Mucosa of gallbladder (tissue), 1 donor: ENCODE results near the gene JAM3. TPM values are rescaled to one million over a fixed set of nuclear protein-coding genes. Genes with fewer than 3 reads are reported as not detected.
A peak's percentile ranks its signal among the peaks of the same experiment; 100 is the strongest.

ENCODE experiments used
- DNase-seq: peaks from one replicate; pipeline ENCODE4 v3.0.0-alpha.2; 2020; ENCODE audit warnings: low spot score
- total RNA-seq: library from RNA; stranded (reverse); gene quantifications from one replicate; pipeline ENCODE4 v1.2.1, GENCODE V29; 2021
- donor health status: DM: no; HTN: no; CAD: no.

Gene JAM3
- total RNA-seq = 50.3 TPM

DNA sequence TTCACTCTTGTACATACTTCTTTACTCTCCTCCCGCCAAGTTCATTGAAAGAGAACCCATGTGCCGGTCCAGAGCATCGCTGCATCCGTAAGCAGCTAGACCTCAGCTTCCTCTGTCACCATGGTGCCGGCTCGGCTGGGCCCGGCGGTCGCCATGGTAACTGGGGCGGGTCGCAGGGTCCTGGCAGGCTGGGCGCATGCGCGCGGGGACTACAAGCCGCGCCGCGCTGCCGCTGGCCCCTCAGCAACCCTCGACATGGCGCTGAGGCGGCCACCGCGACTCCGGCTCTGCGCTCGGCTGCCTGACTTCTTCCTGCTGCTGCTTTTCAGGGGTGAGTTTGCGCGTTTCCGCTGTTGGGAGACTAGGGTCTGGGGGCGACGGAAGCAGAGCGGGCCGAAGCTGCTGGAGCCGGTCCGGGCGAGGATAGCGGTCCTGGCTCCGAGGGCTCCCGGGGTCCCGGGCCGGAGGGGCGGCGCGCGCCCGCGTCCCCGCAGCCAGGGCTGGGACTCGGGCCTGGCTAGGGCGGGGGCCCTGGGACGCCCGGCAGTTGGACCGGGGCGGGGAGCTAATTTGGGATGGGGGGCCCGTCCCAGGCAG is at the start of gene JAM3:
TSS of gene JAM3 (plus strand) at position 244 of the 597 bp plus-strand sequence. CDS start at position 256, 12 bp downstream.
- peak; percentile 92 for DNase-seq

DNA sequence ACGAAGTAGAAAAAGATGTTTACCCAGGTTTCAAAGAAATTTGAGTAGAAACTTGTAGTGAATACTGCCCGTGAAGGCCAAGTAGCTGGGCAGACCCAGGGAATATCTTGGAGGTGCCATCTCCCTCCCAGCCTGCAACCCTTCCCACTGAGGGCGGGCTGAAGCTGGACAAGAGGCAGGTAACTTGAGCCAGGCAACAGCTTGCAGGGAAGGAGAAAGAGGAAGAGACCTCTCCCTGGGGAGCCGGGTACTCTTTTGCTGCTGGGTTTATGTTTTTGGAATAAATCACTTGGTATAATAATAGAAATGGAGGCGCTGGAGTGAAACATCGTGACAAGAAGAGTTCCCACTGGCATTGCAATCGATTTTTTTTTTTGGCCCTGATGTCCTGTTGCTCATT is 49.4 kb upstream of the JAM3 start:
- no peak for DNase-seq

DNA sequence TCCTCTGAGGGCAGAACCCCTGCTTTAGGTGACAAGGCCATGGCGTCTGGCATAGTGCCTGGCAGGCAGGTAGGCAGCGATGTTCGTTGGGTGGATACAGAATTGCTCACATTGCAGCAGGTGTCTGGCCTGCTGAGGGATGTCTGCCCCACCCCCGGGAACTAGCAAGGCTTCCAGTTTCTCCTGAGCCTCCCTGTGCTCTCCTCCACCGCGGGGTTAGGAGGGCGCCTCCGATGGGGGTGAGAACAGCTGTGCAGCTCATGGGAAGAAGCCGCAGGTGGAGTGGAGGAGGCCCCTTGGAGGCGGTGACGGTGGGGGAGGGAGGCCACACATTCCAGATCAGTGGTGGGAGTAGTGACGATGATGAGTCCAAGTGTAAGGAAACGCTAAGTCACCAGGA is 48.3 kb upstream of the JAM3 start:
- DNase-seq = no peak

DNA sequence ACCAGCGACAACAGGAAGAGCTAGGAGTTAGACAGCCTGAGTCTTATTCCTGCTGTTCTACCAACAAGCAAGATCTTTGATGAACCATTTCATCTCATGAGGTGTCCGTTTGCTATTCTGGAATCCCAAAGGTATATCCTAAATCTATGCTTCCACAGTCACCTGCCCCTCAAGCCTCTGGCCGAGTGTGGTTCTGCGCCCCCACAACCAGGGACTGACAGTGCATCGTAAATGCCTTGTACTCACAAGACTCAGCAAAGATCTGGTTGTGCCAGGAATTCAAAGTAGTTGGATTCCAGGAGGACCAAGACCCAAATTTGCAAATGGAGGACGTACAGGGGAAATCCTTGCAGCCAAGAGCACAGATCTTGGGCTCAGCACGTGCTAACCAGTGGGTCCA is 47.5 kb upstream of the JAM3 start:
- no peak for DNase-seq

DNA sequence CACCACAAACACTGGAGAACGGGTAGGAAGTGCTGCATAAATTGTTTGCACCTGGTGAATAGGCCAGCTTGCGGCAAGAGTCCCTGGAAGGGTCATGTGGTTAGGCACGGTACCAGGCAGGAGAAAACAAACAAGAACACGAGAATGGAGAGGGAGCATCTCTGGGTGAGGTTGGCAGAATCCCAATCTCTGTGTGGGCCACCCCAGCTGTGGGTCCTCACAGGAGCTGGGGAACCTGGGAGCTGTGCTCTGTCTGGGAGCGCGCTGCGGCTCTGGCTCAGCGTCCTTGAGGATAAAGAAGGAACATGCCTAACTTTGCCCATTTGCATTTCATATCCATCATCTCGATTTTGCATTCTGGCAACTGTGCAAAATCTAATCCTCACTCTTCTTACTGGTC is 46.1 kb upstream of the JAM3 start:
- no peak for DNase-seq

DNA sequence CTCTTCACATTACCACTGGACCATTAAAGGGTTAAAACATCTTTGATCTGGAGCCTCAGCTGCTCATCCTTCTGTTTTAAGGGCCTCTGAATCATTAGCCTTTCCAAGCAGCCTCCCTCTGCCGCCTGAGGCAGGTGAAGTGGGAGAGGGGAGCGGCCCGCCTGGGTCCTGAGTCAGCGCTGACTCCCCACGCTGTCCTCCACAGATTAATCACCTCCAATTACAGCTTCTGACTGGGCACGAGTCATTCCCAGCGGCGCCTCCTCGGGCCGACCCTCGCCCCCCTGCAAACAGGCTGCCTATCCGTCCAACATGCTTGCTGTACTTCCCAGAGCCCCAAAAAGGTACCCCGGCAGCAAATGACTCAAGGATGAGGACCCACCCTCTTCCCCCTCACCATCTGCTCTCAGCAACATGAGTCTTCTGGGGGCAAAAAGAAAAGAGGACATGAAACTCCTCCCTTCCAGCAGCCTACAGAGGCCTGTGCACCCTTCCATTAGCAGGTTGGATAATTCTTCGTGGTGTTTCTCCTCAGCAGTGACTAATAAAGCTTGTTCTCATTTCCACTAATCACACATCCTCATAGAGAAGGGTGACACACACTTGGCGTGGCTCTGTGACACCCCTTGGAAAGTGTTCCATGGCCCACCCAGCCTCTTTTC is 44.3 kb upstream of the JAM3 start:
- DNase-seq = no peak

DNA sequence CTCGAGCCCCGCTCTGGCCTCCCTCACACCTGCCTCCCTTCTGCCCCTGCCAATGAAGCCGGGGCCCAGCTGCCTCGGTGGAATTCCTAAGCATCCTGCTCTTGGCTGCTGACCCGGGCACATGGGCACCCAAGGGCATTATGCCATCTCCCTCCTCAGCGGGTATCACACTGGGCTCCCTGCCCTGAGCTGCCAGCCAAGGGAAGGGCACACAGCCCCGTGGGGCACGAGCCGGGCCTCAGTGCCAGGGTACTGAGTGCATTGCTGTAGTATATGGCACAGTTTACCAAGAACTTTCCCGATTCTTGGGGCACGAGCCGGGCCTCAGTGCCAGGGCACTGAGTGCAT is 43.8 kb upstream of the JAM3 start:
- DNase-seq = no peak

DNA sequence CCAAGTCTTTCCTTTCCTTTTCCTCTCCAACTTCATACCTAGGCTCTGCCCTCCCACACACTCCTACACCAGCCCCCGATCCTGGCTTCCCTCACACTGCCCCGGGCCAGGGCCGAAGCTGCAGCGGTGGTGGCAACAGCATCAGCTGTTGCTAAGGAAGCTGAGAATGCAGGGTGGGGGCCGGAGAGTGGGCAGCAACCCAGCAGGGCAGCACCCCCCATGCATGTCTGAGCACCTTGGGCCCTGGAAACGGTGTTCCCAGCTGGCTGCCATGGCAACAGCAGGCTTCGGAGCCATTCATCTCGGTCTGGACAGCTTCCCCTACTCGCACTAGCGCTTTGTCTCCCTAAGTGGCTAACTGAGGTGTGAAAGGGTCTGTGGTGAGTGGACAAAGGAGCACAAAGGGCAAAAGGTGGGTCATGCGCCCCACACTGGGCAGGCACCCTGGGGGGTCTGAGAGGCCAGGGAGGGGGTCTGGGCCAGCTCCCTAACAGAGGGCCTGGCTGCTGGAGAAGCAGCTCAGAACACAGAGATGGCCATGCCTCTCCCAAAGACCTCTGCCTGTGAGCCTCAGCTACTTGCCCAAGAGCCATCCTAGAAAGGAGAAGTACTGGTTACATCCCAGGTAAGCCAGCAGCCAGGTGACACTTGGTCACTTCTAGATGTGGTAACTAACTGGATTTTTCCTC is 42.1 kb upstream of the JAM3 start:
- DNase-seq = no peak

DNA sequence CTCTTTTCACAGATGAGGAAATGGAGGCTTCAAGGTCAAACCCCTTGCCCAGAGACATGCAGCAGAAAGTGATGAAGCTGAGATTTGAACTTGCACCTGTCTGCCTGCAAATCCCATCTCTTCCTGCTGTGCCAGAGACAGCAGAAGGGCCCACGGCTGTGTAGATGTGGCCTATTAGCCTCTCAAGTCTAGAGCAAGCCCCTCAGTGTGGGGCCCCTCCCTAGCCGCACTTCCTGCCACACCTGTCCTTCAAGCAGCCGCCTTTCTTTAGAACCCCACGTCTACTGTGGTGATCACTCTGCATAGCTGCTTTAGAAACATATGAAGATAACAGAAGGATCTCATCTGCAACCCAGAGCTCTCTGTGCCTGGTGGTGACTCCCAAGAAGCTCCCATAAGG is 41.2 kb upstream of the JAM3 start:
- DNase-seq = no peak

DNA sequence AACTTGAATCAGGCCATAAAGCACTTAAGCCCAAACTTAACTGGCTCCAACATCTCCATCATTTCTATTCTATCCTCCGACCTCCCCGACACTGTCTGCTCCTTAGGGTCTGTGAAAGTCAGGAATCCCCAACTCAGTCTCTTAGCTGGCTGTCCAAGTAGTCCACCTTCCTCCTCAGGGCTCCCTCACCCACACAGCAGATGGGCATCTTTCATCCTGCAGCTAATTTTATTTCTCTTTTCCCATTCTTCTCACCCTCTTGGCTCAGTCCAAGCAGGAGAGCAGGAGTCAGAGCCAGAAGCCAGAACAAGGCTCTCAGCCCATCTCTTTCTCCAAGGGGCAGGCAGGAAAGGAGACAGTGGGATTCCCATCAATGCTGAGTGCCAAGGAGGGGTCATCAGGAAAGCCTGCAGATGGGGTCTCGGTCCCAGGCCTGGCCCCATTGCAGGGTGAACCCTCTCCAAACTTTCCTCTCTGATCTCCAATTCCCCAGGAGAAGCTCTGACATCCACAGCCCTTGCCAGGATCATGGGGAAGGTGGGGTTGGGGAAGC is 40.4 kb upstream of the JAM3 start:
- DNase-seq = no peak

DNA sequence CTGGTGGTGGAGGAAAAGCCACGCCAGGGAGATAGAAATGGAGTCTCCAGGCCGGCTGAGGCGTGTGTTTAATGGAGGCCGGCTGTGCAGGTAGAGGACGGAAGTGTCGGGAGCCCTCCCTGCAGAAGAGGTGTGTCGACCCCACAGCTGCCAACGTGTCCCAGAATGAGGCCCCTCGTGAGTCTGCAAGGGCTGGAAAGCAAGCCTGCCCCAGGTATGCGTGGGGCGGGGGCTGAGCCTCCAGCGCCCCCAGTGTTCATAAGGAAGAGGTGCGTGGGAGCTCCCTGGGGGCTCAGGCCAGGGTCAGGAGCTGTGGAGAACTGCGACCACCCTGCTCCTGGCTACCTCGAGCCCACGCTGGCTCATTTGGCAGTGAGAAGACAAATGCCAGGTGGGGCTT is 38.0 kb upstream of the JAM3 start:
- DNase-seq = no peak

DNA sequence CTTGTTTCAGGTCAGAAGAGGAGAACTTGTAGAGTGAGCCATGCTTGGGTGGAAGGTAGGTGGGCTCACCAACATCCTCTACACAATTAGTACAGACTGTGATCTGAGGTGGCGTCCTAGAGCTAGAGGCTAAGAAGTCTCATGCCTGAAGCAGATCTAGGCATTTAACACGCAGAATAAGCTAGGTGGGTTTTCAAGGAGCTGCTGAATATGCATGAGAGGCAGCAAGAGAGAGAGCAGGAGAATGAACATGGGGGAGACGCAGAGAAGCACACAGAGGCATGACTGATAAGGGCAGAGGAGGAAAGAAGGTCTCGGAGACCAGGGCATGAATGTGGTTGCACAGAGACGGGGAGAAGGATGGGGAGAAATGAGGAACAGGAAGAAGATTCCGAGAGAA is 36.8 kb upstream of the JAM3 start:
- no peak for DNase-seq

DNA sequence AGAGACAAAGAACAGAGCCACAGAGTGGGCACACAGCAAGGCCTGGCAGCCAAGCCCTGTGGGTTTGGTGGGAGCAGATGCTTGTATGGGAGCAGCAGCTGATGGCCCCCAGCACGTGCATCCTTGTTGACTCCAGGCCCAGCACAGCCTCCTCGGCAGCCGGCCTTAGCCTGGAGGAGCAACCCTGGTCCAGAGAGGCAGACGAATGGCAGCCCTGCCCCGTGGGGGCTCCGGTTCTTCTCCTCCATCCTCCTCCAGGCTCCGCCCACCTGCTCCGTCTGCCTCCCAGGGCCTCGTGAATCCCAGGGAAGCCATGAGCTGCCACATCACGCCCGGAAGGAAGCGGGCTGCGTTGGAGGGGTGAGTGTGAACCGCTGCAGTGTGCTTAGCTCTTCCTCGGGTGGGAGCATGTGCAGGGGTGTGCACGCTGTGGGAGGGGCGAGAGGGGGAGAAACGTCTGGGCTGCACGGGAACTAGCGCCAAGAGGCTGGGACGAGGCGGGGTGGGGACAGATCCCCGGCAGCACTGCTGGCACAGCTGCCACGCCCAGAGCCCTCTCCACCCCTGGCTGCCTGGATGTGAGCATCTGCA is 36.3 kb upstream of the JAM3 start:
- no peak for DNase-seq

DNA sequence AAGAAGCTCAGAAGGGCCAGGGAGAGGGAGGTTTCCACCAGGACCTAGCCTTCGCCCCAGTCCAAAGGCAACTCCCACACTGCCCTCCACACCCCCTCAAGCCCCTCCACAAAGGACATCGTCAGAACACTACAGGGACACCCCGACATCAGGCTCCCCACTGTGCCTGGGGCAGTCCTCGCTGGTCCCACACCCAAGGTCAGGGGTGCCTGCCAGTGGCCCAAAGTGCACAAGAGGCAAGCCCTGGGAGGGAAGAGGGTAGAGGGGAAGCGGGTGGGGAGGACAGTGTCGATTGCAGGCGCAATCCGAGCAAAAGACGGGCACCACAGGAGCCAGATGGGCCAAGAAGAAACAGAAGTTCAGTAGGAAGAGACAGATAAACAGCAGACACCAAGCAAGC is 35.6 kb upstream of the JAM3 start:
- no peak for DNase-seq

DNA sequence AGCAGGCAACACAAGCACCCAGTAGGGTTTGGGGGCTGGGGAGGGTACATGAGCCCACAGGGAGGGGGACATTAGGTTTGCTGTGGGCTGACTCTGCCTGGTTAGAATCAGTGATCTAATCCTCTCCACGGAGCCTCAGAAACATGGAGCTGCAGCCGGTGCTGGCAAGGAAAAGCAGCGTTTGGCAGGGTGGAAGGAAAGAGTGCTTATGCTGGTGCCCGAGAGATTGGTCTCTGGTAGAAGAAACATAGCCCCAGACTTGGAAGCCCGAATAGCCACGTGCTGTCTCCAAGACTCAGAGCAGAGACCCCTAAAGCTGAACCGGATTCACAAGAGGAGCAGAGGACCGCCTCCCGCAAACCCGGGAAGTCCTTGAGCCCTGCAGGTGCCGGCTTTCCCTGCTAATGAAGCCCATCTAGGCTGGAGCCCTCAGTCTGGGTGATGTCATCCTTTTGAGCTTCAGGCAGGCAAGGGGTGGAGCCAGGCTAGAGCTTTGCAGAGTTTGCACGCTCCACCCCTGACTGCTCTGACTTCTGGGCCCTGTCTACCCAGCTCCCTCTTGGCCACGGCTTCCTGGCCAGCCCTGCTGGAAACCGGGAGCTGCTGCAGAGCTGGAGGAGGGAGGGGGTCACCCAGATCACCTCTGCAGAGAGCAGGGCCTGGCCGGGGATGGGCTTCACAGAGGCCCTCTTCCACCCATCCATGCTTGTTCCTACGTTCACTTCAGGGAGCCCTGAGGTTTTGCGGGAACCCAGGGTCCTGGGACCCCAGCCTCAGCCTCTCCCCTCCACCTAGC is 35.0 kb upstream of the JAM3 start:
- DNase-seq = peak; percentile 82

DNA sequence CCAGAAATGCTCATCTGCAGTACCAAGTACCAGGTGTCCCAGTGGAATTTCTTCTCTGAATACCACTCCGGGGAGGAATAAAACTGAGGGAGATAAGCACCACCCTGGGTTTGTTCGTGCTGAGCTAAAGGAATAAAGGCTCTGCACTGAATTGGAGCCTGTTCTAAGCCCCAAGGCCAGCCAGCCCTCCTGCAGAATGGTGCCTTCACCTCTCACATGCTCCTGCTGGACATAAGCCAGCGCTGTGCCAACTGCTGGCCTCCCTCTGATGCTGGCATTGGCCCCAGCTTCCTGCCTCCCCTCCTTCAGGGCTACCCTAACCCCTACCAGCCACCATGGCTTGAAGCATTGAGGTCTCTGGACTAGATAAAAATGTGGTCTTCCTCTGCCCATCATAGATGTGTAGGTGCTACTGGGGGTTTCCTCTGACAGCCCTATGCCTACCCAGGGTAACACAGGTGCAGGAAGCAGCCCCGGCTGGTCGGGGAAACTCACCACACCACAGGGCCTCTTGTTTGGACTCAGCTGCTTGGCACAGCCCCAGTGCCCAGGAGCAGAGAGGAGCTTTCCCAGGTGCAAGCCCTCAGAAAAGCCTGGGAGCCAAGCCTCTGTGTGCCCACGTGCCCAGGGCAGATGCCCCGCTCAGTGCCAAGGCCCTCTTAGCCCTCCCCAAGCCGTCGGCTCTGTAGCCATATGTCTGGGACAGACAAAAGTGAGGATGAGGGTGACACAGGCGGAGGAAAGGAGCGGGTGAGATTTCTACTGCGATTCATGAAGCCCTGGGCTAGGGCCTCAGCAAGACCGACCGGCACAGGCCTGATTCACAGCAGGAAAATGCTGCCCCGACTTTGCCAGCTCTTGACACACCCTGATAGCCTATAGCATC is 34.1 kb upstream of the JAM3 start:
- no peak for DNase-seq

DNA sequence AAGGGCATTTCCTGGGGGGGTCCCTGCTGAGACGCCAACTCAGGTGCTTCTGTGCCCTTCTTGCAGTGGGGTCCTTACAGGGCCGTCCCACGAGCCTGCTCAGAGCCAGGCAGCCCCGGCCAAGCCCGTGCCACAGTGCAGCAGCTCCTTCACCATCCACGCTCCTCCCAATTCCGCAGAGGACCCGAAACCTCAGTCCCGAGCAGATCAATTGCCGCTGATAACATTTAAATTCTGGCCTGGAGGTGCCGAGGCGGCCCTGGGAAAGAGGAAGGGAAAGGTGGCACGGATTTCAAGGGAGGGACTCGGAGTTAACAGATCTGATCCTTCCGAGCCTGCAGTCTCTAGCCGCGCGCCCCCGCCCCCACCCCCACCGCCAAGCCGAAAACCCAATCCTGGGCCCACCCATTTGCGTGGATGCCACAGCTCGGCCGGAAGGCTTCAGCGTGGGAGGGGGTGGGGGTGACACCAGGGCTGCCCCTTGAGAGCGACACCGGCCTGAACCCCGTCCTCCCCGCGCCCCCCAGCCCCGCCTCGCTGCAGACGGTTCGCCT is 32.3 kb upstream of the JAM3 start:
- DNase-seq = no peak

DNA sequence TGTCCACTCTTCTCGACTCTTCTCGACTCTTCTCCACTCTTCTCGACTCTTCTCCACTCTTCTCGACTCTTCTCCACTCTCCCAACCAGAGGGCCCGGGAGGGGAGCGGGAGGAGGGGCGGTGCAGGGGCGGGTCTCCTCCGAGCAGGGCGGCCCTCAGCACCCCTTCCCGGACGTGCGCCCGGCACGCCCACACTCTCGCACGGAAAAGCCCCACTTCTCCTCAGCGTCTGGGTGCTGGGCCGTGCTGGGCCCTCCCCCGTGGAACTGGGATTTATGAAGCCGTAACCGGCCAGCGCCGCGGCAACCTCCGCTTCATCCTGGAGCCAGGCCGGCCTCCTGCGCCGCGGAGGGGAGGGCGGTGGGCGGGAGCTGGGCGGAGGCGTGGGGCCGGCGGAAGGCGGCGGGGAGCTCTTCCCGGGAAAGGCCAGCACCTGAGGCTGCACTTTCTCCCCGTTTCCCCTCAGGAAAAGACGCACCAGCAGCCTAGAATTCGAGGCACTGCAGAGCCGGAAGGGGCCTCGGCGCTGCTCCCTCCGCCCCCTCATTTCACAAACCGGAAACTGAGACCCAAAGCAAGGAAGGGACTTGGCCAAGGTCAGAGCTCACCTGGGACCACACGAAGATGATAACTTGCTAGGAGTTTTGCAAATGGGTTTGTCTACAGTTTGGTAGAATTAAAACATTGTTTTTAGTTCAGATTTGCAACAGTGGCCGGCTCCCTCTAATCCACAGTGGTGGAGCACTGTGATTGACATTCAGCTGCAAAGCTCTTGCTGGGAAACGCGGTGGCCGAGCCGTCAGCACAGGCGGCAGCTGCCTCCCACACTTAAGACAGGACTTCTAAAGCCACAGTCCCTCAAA is 31.6 kb upstream of the JAM3 start:
- DNase-seq = peak; percentile 67

DNA sequence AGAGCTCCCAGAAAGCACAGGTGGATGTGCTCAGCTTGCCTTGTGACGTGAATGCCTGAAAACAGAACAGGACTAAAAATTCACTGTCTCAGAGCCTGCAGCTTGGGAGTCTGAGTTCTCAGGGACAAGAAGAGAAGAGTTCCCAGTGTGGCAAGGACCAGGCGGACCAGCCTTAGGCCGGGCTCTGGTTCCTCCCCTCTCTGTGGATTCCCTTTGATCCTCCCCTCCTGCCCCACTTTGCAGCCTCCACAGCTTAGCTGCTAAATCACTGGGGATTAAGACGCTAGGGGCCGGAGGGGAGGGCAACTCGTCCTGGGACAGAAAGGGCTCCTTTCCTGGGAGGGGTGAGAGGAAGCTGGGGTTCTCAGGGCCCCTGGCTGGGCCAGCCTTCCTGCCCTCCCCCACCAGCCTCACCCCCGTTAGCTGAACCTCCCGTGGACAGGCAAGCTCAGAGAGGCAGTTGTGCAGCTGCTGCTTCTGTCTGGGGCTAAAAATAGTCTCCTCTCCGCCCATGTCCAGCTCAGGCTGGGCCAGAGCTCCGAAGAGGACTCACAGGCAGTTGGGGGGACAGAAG is 29.9 kb upstream of the JAM3 start:
- no peak for DNase-seq
